Amygdala (tissue), 56 donors: ENCODE data around the gene PPP4C.

Experiments
- DNase-seq, 56 donors: peaks; one replicate each; lab custom pipeline; 2025; lab: John Stamatoyannopoulos, UW

The PPP4C gene

DNA sequence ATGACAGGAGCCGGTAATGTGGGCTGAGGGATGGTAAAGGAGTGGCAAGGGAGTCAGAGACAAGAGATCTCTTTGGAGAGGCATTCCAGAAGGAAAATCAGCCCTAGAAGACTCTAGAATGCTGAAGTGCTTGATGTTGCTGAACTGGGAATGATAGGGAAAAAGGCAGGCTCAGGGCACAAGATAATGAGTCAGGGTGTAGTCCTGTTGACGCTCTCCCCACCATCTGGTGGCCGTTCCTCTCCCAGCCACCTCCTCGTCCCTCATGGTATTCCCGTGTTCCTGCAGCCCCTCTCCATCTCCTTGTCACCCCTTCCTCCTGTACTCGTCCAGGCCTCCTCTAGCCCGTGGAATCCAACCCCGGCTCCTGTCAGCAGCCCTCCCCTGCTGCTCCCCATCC, 21.3 kb upstream of the PPP4C start:
- no peak for DNase-seq

- DNase-seq, result peak in 2 of 56 donors; percentile 12 to 15
Observed at GRCh38 chr16:30054959-30055553, 20.7 kb upstream of the PPP4C start.

GRCh38 chr16:30060346-30060745, 15.4 kb upstream of the PPP4C start:
- DNase-seq, result no peak

DNA sequence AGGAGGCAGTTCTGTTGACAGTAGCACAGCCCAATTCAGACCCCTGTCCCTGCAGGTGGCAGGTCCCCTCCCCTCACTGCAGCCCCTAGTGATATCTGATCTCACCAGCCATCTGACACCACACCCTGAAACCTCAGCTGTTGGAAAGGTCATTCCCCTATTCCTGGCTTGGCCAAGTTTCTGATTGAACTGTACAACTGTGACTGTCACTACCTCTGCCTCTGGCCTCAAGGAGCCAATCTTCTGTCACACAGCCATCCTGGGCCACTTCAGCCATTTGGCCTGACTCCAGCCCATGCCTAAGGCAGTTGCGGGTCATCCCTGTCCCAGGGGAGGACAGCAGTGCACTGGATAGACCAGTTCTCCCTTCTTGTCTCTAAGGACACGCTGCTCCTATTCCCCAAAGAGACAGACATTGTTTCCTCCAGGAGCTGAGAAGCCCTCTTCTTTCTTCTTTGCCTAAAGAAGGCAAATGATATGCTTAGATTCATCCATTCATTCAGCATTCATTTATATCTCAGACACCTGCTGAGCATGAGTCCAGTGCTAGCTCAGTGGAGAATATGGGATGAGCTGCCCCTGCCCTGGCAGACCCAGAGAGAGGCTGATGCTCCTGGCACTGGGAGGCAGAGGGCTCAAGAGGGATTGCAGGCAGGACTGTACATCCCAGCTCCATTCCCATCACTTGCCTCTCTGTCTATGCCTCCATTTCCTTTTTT, 14.8 kb upstream of the PPP4C start:
- DNase-seq, result no peak

DNA sequence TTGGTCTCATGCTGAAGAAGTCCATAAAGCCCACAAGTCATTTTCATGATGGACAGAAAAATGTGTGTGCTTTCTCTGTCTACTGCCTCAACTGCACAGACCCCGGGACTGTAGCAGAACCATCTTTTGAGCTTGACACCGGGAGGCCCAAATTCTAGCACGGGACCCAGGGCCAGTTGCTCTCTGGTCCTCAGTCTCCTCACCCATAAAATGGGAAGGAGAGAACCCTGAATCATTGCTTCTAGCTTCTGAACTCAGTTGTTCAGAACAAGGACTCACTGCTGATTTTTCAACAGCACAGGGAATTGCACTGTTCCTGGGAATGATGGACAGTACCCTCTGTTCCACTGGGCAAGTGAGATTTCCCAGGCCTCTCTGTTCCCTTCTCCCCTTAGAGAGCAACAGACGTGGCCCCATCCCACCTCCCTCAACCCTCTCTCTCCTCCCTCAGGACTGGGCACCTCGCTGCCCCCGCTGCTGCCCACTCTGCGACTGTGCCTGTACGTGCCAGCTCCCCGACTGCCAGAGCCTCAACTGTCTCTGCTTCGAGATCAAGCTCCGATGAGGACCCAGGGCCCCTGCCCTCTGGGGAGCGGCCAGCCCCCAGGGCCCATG, 12.4 kb upstream of the PPP4C start:
- peak in 2 of 56 donors; percentile 59 to 76 for DNase-seq

DNA sequence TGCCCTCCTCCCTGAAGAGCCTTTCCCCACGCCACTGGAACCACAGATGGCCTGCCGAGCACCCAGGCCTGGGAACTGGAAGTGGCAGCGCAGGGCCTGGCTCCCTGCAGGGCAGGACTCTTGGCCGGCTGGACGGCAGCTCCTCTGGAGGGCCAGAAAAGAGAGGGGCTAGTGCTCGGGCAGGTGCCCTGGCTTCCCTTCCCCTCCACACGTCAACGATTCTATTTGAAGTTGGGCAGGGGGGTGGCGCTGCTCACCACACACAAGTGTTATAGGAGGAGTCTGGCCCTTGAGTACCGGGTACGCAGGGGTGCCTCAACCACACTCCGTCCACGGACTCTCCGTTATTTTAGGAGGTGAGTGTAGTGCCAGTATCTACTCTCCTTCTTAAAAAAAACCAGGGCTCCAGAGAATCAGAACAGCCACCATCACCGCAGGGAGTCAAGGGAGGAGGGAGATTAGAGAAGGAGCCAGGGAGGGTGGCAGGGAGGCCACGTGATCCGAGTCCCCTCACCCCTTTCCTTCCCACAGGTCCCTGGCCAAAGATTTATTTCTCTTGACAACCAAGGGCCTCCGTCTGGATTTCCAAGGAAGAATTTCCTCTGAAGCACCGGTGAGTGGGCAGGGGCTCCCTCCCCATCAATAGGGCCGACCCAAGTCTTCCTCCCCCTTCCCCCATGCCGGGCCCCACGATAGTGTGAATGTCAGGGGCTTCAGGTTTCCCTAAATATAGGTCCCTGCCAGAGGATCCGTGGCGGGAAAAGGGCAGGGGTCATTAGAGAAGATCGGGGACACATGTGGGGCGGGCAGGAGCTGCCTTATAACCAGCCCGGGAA, 11.7 kb upstream of the PPP4C start:
- DNase-seq, result peak; percentile 14 to 86 (median 72)

DNA sequence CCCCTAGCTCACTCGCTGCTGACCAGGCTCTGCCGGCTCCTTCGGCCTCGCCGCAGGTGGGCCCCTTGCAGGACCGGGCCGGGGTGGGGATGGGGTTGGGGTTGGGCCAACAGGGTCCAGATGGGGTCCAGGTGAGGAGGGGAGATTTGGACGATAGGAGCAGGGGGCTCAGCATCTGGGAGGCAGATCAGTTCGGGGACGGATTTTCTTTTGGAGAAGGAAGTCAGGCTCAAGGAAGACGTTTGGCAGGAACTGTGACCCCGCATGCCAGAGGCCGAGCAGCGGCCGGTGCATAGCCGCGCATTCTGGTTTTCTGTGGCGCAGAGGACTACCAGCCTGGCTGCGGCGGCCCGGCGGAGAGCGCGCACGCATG, 11.1 kb upstream of the PPP4C start:
- peak in 4 of 56 donors; percentile 41 to 92 (median 58) for DNase-seq

DNA sequence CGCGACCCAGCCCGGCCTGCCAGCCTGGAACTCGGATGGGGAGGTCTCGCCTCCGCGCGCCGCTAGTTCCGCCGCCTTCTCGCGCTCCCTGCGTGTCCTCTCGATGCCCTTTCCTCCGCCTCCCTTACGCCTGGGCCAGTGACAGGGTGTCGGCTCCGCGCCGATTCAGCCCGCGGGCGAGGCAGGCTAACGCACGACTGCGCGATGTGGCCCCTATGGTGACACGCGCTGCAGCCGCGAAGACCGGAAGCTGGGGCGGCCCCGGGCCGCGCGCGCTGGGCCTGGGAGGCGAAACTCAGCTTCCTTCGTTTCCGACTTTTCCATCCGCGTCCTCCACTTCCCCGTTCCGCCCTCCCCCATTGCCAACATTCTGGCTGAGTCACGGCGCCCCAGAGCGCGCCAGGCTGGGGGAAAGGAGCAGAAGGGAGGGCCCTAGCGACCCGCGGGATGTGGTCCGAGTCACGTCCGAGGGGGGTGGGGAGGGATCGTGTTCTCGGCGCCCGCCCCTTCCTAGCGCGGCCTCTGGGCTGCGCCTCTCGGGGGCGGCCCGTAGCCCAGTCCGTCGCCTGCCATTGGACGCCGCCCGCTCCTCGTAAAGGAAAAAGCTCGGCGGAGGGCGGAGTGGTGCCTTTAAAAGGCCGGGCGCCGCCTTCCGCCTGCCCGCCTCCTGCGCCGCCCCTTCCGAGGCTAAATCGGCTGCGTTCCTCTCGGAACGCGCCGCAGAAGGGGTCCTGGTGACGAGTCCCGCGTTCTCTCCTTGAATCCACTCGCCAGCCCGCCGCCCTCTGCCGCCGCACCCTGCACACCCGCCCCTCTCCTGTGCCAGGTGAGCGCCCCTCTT, 10.5 kb upstream of the PPP4C start, which contains the start of gene ALDOA:
TSS of gene ALDOA (plus strand) at position 659 of the 841 bp plus-strand sequence. CDS start 1,138 bp downstream, outside the sequence.
- DNase-seq, result peak; percentile 60 to 99 (median 96)

DNA sequence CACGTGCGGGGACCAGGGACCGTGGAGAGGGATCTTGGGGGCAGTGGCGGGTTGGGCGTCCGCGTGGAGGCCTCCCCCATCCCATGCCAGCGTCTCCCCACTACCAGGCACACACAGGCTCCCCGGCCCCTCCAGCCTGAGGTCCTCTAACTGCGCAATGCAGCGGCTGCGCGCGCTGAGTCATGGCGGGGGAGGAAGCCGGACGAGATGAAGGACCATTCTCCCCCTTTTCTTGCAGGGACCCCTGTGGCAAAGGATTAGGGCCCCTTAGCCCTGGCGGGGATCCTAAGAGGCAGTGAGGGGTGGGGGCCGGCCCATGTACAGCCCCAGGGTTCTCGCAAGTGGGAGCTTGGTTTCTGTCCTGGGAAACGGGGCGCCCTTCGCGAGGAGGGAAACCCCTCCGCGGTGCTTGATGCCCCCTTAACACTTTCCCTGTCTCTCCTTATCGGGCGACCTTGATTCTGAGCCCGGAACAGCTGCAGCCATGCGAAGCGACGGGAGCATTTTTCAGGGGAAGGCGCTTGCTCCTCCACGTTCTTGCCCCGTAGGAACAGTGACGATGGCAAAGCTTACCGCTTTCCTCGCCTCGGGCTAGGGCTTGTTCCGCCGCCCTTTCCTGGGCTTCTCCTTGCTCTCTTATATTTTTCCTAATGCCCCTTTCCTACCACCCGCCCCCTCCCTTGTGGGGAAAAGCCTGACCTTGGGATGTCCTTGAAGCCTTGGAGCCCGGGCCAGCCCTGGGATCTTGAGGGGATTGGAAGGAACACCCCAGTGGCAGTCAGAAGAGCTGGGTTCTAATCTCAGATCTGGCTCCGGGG, 9.6 kb upstream of the PPP4C start:
- DNase-seq, result peak in 8 of 56 donors; percentile 43 to 82 (median 58)

DNA sequence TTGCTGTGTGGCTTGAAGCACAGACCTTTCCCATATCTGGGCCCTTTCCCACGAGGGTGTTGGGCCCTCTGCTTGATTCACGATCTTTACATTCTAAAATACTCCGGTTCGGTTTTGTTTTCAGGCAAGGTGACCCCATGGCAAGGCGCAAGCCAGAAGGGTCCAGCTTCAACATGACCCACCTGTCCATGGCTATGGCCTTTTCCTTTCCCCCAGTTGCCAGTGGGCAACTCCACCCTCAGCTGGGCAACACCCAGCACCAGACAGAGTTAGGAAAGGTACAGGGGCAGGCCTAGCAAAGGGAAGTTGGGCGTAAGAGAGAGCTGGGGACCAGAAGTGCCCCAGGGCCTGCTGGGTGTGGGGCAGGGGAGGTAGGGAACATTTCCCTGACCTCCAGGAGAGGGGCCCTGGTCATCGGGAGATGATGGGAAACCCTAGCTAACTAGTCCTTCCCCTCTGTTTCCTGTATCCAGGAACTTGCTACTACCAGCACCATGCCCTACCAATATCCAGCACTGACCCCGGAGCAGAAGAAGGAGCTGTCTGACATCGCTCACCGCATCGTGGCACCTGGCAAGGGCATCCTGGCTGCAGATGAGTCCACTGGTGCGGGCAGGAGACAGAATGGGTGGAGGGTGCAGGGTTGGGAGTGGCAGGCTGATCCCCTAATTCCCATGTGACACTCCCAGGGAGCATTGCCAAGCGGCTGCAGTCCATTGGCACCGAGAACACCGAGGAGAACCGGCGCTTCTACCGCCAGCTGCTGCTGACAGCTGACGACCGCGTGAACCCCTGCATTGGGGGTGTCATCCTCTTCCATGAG, 8.8 kb upstream of the PPP4C start:
- peak in 14 of 56 donors; percentile 12 to 52 (median 24) for DNase-seq

DNA sequence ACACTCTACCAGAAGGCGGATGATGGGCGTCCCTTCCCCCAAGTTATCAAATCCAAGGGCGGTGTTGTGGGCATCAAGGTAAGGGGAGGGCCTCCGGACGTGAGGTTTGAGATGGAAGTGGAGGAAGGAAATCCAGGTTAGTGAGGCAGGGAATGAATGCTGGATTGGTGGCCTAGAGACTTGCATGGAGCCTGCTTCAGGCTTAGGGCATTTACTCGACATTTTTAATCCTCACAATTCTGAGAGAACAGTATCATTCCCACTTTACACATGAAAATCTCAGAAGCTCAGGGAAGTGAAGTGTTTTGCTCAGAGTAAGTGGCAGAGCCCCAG, 8.2 kb upstream of the PPP4C start:
- DNase-seq, result no peak

GRCh38 chr16:30068333-30068732, 7.5 kb upstream of the PPP4C start:
- DNase-seq, result no peak

GRCh38 chr16:30068750-30069610, 6.8 kb upstream of the PPP4C start:
- DNase-seq, result peak in 2 of 56 donors; percentile 9 to 25

- peak in 17 of 56 donors; percentile 11 to 63 (median 39) for DNase-seq
Observed at GRCh38 chr16:30069611-30070462, 6.0 kb upstream of the PPP4C start.

- DNase-seq, result no peak
Observed at GRCh38 chr16:30070490-30070889, 5.3 kb upstream of the PPP4C start.

- peak in 2 of 56 donors; percentile 44 to 49 for DNase-seq
Observed at GRCh38 chr16:30076276-30076791, 540 bp downstream of the PPP4C start.
